Neural cell (in vitro differentiated cells): Measurements from ENCODE around the gene ACER2. TPM values are rescaled to one million over a fixed set of nuclear protein-coding genes. Genes with fewer than 3 reads are reported as not detected.

Experiments used
- H2AFZ ChIP-seq: fragments of 200-600, 300-800 bp; sonication (generic), shearing (Covaris generic); 2 replicates; pipeline ENCODE4 v1.6.0; 2014; ENCODE audit warnings: low read depth, mild to moderate bottlenecking, antibody characterized with exemption, low read length, moderate library complexity
- H3F3A ChIP-seq: fragments of 200-600 bp; shearing (Covaris generic); 2 replicates; pipeline ENCODE4 v1.6.1; 2016; ENCODE audit warnings: mild to moderate bottlenecking, moderate library complexity, mixed read lengths, antibody characterized with exemption, low read length; ENCODE audit not compliant: insufficient read depth, poor library complexity, severe bottlenecking
- H3K27ac ChIP-seq: fragments of 200-600, 300-800 bp; sonication (generic), shearing (Covaris generic); 2 replicates; pipeline ENCODE4 v1.5.1; 2014; ENCODE audit warnings: mild to moderate bottlenecking, low read length, moderate library complexity
- H3K27me3 ChIP-seq: fragments of 300-800, 200-600 bp; sonication (generic), shearing (Covaris generic); 2 replicates; pipeline ENCODE4 v1.6.0; 2014; ENCODE audit warnings: mild to moderate bottlenecking, low read depth, low read length, moderate library complexity; ENCODE audit not compliant: insufficient read depth
- H3K36me3 ChIP-seq: fragments of 300-800, 200-600 bp; sonication (generic), shearing (Covaris generic); 2 replicates; pipeline ENCODE4 v1.5.1; 2014; ENCODE audit warnings: mild to moderate bottlenecking, antibody characterized with exemption, low read length, moderate library complexity; ENCODE audit not compliant: insufficient read depth
- H3K4me2 ChIP-seq: fragments of 300-800, 200-600 bp; sonication (generic), shearing (Covaris generic); 2 replicates; pipeline ENCODE4 v1.6.0; 2014; ENCODE audit warnings: mild to moderate bottlenecking, low read length
- H3K4me3 ChIP-seq: fragments of 300-800, 200-600 bp; sonication (generic), shearing (Covaris generic); 2 replicates; pipeline ENCODE4 v1.5.1; 2014; ENCODE audit warnings: mild to moderate bottlenecking, low read length, moderate library complexity
- H3K79me2 ChIP-seq: fragments of 200-600 bp; shearing (Covaris generic); replicated peaks from 2 replicates; pipeline ENCODE4 v1.6.0; 2014; ENCODE audit warnings: mild to moderate bottlenecking, low read length, moderate library complexity; ENCODE audit not compliant: insufficient read depth
- H3K9ac ChIP-seq: fragments of 300-800, 200-600 bp; sonication (generic), shearing (Covaris generic); 2 replicates; pipeline ENCODE4 v1.6.1; 2016; ENCODE audit warnings: mild to moderate bottlenecking, low read length, mixed read lengths
- H3K9me2 ChIP-seq: fragments of 200-600 bp; shearing (Covaris generic); 2 replicates; pipeline ENCODE4 v1.6.1; 2016; ENCODE audit warnings: mild to moderate bottlenecking, low read length, mixed read lengths; ENCODE audit not compliant: insufficient read depth
- H3K9me3 ChIP-seq: fragments of 200-600, 300-800 bp; sonication (generic), shearing (Covaris generic); 2 replicates; pipeline ENCODE4 v1.6.1; 2016; ENCODE audit warnings: mild to moderate bottlenecking, mixed run types, low read length, moderate library complexity, mixed read lengths
- H4K20me1 ChIP-seq: fragments of 200-600 bp; shearing (Covaris generic); 2 replicates; pipeline ENCODE4 v1.6.1; 2016; ENCODE audit warnings: mild to moderate bottlenecking, mixed run types; ENCODE audit not compliant: insufficient read depth
- CTCF ChIP-seq: fragments of 450-650 bp; IDR thresholded peaks from 2 replicates; pipeline ENCODE4 v1.5.1; 2014; ENCODE audit warnings: antibody characterized with exemption, mild to moderate bottlenecking, moderate library complexity; ENCODE audit not compliant: poor library complexity, severe bottlenecking
- EP300 ChIP-seq: fragments of 450-650 bp; conservative IDR thresholded peaks from 2 replicates; pipeline ENCODE4 v1.6.1; 2014; ENCODE audit warnings: antibody characterized with exemption, mild to moderate bottlenecking, moderate library complexity; ENCODE audit not compliant: poor library complexity, severe bottlenecking
- EZH2 ChIP-seq: fragments of 200-600, 300-800 bp; shearing (Covaris generic), sonication (generic); IDR thresholded peaks from 2 replicates; pipeline ENCODE4 v1.6.1; 2014; ENCODE audit warnings: antibody characterized with exemption, low read length, borderline replicate concordance, mild to moderate bottlenecking; ENCODE audit not compliant: insufficient read depth, poor library complexity, severe bottlenecking
- MXI1 ChIP-seq: fragments of 450-650 bp; conservative IDR thresholded peaks from 2 replicates; pipeline ENCODE4 v1.6.1; 2014; ENCODE audit warnings: antibody characterized with exemption, mild to moderate bottlenecking; ENCODE audit not compliant: poor library complexity, severe bottlenecking
- POLR2AphosphoS5 ChIP-seq: IDR thresholded peaks from 2 replicates; pipeline ENCODE4 v1.6.1; 2012
- RAD21 ChIP-seq: fragments of 450-650 bp; conservative IDR thresholded peaks from 2 replicates; pipeline ENCODE4 v1.6.1; 2014; ENCODE audit warnings: antibody characterized with exemption, mild to moderate bottlenecking, moderate library complexity
- SMC3 ChIP-seq: fragments of 450-650 bp; conservative IDR thresholded peaks from 2 replicates; pipeline ENCODE4 v1.6.1; 2014; ENCODE audit warnings: antibody characterized with exemption, mild to moderate bottlenecking, moderate library complexity; ENCODE audit not compliant: poor library complexity
- TAF1 ChIP-seq: IDR thresholded peaks from 2 replicates; pipeline ENCODE4 v1.6.1; 2012; ENCODE audit warnings: low read depth
- polyA plus RNA-seq: library from polyadenylated mRNA; depleted of rRNA; stranded (reverse); fragments of >200 nt; gene quantifications from 2 replicates; pipeline ENCODE4 v1.2.3, GENCODE V29; 2014
- TF ChIP-seq, protein P1 (sequence below): IDR thresholded peaks from 2 replicates; pipeline ENCODE4 v1.6.1; 2012; ENCODE audit warnings: borderline replicate concordance

Gene ACER2
- polyA plus RNA-seq, 1 donor from 2014 or later = 3.0 TPM

GRCh38 chr9:19405771-19406170 is 3.0 kb upstream of the ACER2 start:
- H2AFZ ChIP-seq = no peak overlapping the region
- no peaks in the 10 kb centered on the region for H3K36me3 ChIP-seq
- no peaks in the 10 kb centered on the region for H3K27me3 ChIP-seq
- H3K9ac ChIP-seq = no peak overlapping the region
- no peaks in the 10 kb centered on the region for H4K20me1 ChIP-seq
- no peaks in the 10 kb centered on the region for H3K9me3 ChIP-seq
- no peak overlapping the region for H3K4me2 ChIP-seq
- no peak overlapping the region for H3K4me3 ChIP-seq
- no peak overlapping the region for H3K27ac ChIP-seq
- TF ChIP-seq RAD21 (no peak), EZH2 (no peak)
- H3K9me2 ChIP-seq = no peaks in the 10 kb centered on the region
- H3F3A ChIP-seq = no peaks in the 10 kb centered on the region
- no peaks in the 10 kb centered on the region for H3K79me2 ChIP-seq

DNA sequence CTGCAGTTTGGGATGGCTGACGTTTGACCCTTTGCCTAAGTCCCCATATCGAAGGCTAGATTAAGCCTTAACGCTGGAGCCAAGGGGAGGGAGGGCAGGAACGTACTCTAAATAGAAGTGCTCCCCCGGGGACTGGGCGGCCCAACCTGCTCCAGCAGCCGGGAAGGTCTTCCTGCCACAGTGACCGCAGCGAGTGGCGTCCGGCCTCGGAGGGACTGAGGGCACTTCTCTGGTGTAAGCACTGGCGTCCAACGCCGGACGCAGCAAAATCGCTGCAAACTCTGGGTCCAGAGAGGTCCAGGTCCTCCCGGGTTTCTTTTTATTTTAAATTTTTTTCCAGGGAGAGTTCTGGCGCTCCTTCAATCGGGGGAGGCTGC is 505 bp upstream of the ACER2 start:
- H3K36me3 ChIP-seq = no peaks in the 10 kb centered on the region
- peak overlapping the region; percentile 86 for H2AFZ ChIP-seq
- no peaks in the 10 kb centered on the region for H3K9me2 ChIP-seq
- no peak overlapping the region for H3K27ac ChIP-seq
- peak overlapping the region; percentile 80 for H3K4me3 ChIP-seq
- no peaks in the 10 kb centered on the region for H3K79me2 ChIP-seq
- H3K9ac ChIP-seq = peak overlapping the region; percentile 79
- peak overlapping the region; percentile 79 for H3K4me2 ChIP-seq
- no peaks in the 10 kb centered on the region for H3K9me3 ChIP-seq
- TF ChIP-seq MXI1 = no peak
- no peak for TF ChIP-seq SMC3
- TF ChIP-seq CTCF = no peak
- no peak for TF ChIP-seq TAF1
- TF ChIP-seq RAD21 = no peak
- TF ChIP-seq, protein P1, sequence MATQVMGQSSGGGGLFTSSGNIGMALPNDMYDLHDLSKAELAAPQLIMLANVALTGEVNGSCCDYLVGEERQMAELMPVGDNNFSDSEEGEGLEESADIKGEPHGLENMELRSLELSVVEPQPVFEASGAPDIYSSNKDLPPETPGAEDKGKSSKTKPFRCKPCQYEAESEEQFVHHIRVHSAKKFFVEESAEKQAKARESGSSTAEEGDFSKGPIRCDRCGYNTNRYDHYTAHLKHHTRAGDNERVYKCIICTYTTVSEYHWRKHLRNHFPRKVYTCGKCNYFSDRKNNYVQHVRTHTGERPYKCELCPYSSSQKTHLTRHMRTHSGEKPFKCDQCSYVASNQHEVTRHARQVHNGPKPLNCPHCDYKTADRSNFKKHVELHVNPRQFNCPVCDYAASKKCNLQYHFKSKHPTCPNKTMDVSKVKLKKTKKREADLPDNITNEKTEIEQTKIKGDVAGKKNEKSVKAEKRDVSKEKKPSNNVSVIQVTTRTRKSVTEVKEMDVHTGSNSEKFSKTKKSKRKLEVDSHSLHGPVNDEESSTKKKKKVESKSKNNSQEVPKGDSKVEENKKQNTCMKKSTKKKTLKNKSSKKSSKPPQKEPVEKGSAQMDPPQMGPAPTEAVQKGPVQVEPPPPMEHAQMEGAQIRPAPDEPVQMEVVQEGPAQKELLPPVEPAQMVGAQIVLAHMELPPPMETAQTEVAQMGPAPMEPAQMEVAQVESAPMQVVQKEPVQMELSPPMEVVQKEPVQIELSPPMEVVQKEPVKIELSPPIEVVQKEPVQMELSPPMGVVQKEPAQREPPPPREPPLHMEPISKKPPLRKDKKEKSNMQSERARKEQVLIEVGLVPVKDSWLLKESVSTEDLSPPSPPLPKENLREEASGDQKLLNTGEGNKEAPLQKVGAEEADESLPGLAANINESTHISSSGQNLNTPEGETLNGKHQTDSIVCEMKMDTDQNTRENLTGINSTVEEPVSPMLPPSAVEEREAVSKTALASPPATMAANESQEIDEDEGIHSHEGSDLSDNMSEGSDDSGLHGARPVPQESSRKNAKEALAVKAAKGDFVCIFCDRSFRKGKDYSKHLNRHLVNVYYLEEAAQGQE = no peak
- no peak for TF ChIP-seq POLR2AphosphoS5
- TF ChIP-seq EZH2 = no peak
- no peaks in the 10 kb centered on the region for H3K27me3 ChIP-seq
- no peaks in the 10 kb centered on the region for H4K20me1 ChIP-seq
- no peaks in the 10 kb centered on the region for H3F3A ChIP-seq

GRCh38 chr9:19409401-19410194 is 789 bp downstream of the ACER2 start:
- Histone ChIP-seq H3K9ac (peak overlapping the region; percentile 79), H3K9me2 (no peaks in the 10 kb centered on the region), H3F3A (no peaks in the 10 kb centered on the region), H4K20me1 (no peaks in the 10 kb centered on the region), H3K9me3 (no peaks in the 10 kb centered on the region), H3K4me2 (peak overlapping the region; percentile 79), H3K4me3 (peak overlapping the region; percentile 80), H3K27me3 (no peaks in the 10 kb centered on the region), H3K36me3 (no peaks in the 10 kb centered on the region), H2AFZ (peak overlapping the region; percentile 86), H3K27ac (peak overlapping the region; percentile 41), H3K79me2 (no peaks in the 10 kb centered on the region)
- TF ChIP-seq CTCF = no peak
- no peak for TF ChIP-seq TAF1
- TF ChIP-seq, protein P1 = no peak
- TF ChIP-seq MXI1 = no peak
- TF ChIP-seq RAD21 = no peak
- TF ChIP-seq SMC3 = no peak
- no peak for TF ChIP-seq EZH2
- TF ChIP-seq POLR2AphosphoS5 = no peak
- TF ChIP-seq EP300 = no peak
